Measurements from ENCODE around the gene MDN1.
"Not testable (repeated sequence)": the region's sequence is repeated elsewhere in the genome, so short reads cannot be mapped to it uniquely, and the experiment has no call there.

Gene MDN1

GRCh38 chr6:89745716-89746115 lies 73.9 kb downstream of the MDN1 start:
- POLR2A ChIA-PET, result no interaction called here
- CTCF ChIA-PET, result no interaction called here
- Histone ChIP-seq H3K27ac (ENCODE audit: insufficient read depth in 1 of 2, low read depth in 1 of 2, low read length in 2 of 2, poor library complexity in 1 of 2, severe bottlenecking in 2 of 2) (no peak overlapping the region), H3K9me3 (ENCODE audit: control extremely low read depth in 1 of 5, control insufficient read depth in 4 of 5, insufficient read depth in 2 of 5, low read depth in 1 of 5, low read length in 4 of 5) (no peaks in the 10 kb centered on the region), H3K4me3 (ENCODE audit: control insufficient read depth in 1 of 7, extremely low read depth in 1 of 7, insufficient read depth in 4 of 7, low read depth in 2 of 7, low read length in 6 of 7) (no peak overlapping the region), H3K36me3 (ENCODE audit: control insufficient read depth in 4 of 4, insufficient read depth in 4 of 4, low read length in 3 of 4) (peaks cover 26 to 82% (median 51%) of the 10 kb centered on the region in 4 experiments), H3K4me1 (ENCODE audit: control extremely low read depth in 1 of 4, control insufficient read depth in 4 of 4, insufficient read depth in 4 of 4, low read length in 3 of 4) (no peaks in the 10 kb centered on the region), H3K27me3 (replicated peaks in 2 of 5; ENCODE audit: control insufficient read depth in 4 of 5, insufficient read depth in 5 of 5, low read length in 4 of 5) (no peaks in the 10 kb centered on the region)
- DNase-seq, result no peak
- WGBS (ENCODE audit: insufficient coverage), result no CpG with 5 or more reads among the region's 4 CpGs

GRCh38 chr6:89745096-89745495 lies 74.5 kb downstream of the MDN1 start:
- no peaks in the 10 kb centered on the region for H3K27me3 ChIP-seq (replicated peaks in 2 of 5; ENCODE audit: control insufficient read depth in 4 of 5, insufficient read depth in 5 of 5, low read length in 4 of 5)
- DNase-seq, result no peak
- WGBS (ENCODE audit: insufficient coverage), result no CpG with 5 or more reads among the region's 5 CpGs
- H3K27ac ChIP-seq (ENCODE audit: insufficient read depth in 1 of 2, low read depth in 1 of 2, low read length in 2 of 2, poor library complexity in 1 of 2, severe bottlenecking in 2 of 2), result no peak overlapping the region
- POLR2A ChIA-PET, result no interaction called here
- no peaks in the 10 kb centered on the region for H3K9me3 ChIP-seq (ENCODE audit: control extremely low read depth in 1 of 5, control insufficient read depth in 4 of 5, insufficient read depth in 2 of 5, low read depth in 1 of 5, low read length in 4 of 5)
- CTCF ChIA-PET, result no interaction called here
- H3K4me3 ChIP-seq (ENCODE audit: control insufficient read depth in 1 of 7, extremely low read depth in 1 of 7, insufficient read depth in 4 of 7, low read depth in 2 of 7, low read length in 6 of 7), result no peak overlapping the region
- no peaks in the 10 kb centered on the region for H3K4me1 ChIP-seq (ENCODE audit: control extremely low read depth in 1 of 4, control insufficient read depth in 4 of 4, insufficient read depth in 4 of 4, low read length in 3 of 4)
- peaks cover 25 to 77% (median 50%) of the 10 kb centered on the region in 4 experiments for H3K36me3 ChIP-seq (ENCODE audit: control insufficient read depth in 4 of 4, insufficient read depth in 4 of 4, low read length in 3 of 4)

GRCh38 chr6:89736893-89737292 lies 82.7 kb downstream of the MDN1 start:
- Histone ChIP-seq H3K4me3 (ENCODE audit: control insufficient read depth in 1 of 7, extremely low read depth in 1 of 7, insufficient read depth in 4 of 7, low read depth in 2 of 7, low read length in 6 of 7) (no peak overlapping the region), H3K4me1 (ENCODE audit: control extremely low read depth in 1 of 4, control insufficient read depth in 4 of 4, insufficient read depth in 4 of 4, low read length in 3 of 4) (peaks cover 0 to 5% (median 0%) of the 10 kb centered on the region in 4 experiments), H3K36me3 (ENCODE audit: control insufficient read depth in 4 of 4, insufficient read depth in 4 of 4, low read length in 3 of 4) (peaks cover 17 to 58% (median 38%) of the 10 kb centered on the region in 4 experiments), H3K27ac (ENCODE audit: insufficient read depth in 1 of 2, low read depth in 1 of 2, low read length in 2 of 2, poor library complexity in 1 of 2, severe bottlenecking in 2 of 2) (no peak overlapping the region), H3K27me3 (replicated peaks in 2 of 5; ENCODE audit: control insufficient read depth in 4 of 5, insufficient read depth in 5 of 5, low read length in 4 of 5) (no peaks in the 10 kb centered on the region), H3K9me3 (ENCODE audit: control extremely low read depth in 1 of 5, control insufficient read depth in 4 of 5, insufficient read depth in 2 of 5, low read depth in 1 of 5, low read length in 4 of 5) (no peaks in the 10 kb centered on the region)
- ChIA-PET CTCF (no interaction called here), POLR2A (no interaction called here)
- peak in 2 of 3 donors; percentile 2 to 3 for DNase-seq
- WGBS (ENCODE audit: insufficient coverage), result 89% methylated on average over 2 of the region's 3 CpGs

- ChIA-PET CTCF (interaction anchor here (1.1 kb wide), 1 partner anchor 34 kb away, joined by 3 read pairs; no protein-coding TSS in a partner anchor), POLR2A (no interaction called here)
- DNase-seq, result no peak
- Histone ChIP-seq H3K4me1 (ENCODE audit: control extremely low read depth in 1 of 4, control insufficient read depth in 4 of 4, insufficient read depth in 4 of 4, low read length in 3 of 4) (peaks cover 0 to 5% (median 0%) of the 10 kb centered on the region in 4 experiments), H3K27ac (ENCODE audit: insufficient read depth in 1 of 2, low read depth in 1 of 2, low read length in 2 of 2, poor library complexity in 1 of 2, severe bottlenecking in 2 of 2) (no peak overlapping the region), H3K9me3 (ENCODE audit: control extremely low read depth in 1 of 5, control insufficient read depth in 4 of 5, insufficient read depth in 2 of 5, low read depth in 1 of 5, low read length in 4 of 5) (no peaks in the 10 kb centered on the region), H3K27me3 (replicated peaks in 2 of 5; ENCODE audit: control insufficient read depth in 4 of 5, insufficient read depth in 5 of 5, low read length in 4 of 5) (no peaks in the 10 kb centered on the region), H3K36me3 (ENCODE audit: control insufficient read depth in 4 of 4, insufficient read depth in 4 of 4, low read length in 3 of 4) (peaks cover 27 to 62% (median 44%) of the 10 kb centered on the region in 4 experiments), H3K4me3 (ENCODE audit: control insufficient read depth in 1 of 7, extremely low read depth in 1 of 7, insufficient read depth in 4 of 7, low read depth in 2 of 7, low read length in 6 of 7) (no peak overlapping the region)
These were observed 85.1 kb downstream of the MDN1 start for GRCh38 chr6:89734526-89734925.

- DNase-seq, result no peak
- no peak overlapping the region for H3K4me3 ChIP-seq (ENCODE audit: control insufficient read depth in 1 of 7, extremely low read depth in 1 of 7, insufficient read depth in 4 of 7, low read depth in 2 of 7, low read length in 6 of 7)
- 100% methylated on average over 2 of the region's 3 CpGs for WGBS (ENCODE audit: insufficient coverage)
- CTCF ChIA-PET, result no interaction called here
- H3K9me3 ChIP-seq (ENCODE audit: control extremely low read depth in 1 of 5, control insufficient read depth in 4 of 5, insufficient read depth in 2 of 5, low read depth in 1 of 5, low read length in 4 of 5), result no peaks in the 10 kb centered on the region
- POLR2A ChIA-PET, result no interaction called here
- H3K36me3 ChIP-seq (ENCODE audit: control insufficient read depth in 4 of 4, insufficient read depth in 4 of 4, low read length in 3 of 4), result peaks cover 25 to 68% (median 53%) of the 10 kb centered on the region in 4 experiments
- H3K27me3 ChIP-seq (replicated peaks in 2 of 5; ENCODE audit: control insufficient read depth in 4 of 5, insufficient read depth in 5 of 5, low read length in 4 of 5), result no peaks in the 10 kb centered on the region
- no peak overlapping the region for H3K27ac ChIP-seq (ENCODE audit: insufficient read depth in 1 of 2, low read depth in 1 of 2, low read length in 2 of 2, poor library complexity in 1 of 2, severe bottlenecking in 2 of 2)
- H3K4me1 ChIP-seq (ENCODE audit: control extremely low read depth in 1 of 4, control insufficient read depth in 4 of 4, insufficient read depth in 4 of 4, low read length in 3 of 4), result peaks cover 0 to 5% (median 0%) of the 10 kb centered on the region in 4 experiments
These were observed 87.5 kb downstream of the MDN1 start for GRCh38 chr6:89731924-89732567.

GRCh38 chr6:89731262-89731661 lies 88.3 kb downstream of the MDN1 start:
- CTCF ChIA-PET; H3K4me3 ChIP-seq (ENCODE audit: control insufficient read depth in 1 of 7, extremely low read depth in 1 of 7, insufficient read depth in 4 of 7, low read depth in 2 of 7, low read length in 6 of 7); DNase-seq; H3K27ac ChIP-seq (ENCODE audit: insufficient read depth in 1 of 2, low read depth in 1 of 2, low read length in 2 of 2, poor library complexity in 1 of 2, severe bottlenecking in 2 of 2); H3K9me3 ChIP-seq (ENCODE audit: control extremely low read depth in 1 of 5, control insufficient read depth in 4 of 5, insufficient read depth in 2 of 5, low read depth in 1 of 5, low read length in 4 of 5); POLR2A ChIA-PET; H3K4me1 ChIP-seq (ENCODE audit: control extremely low read depth in 1 of 4, control insufficient read depth in 4 of 4, insufficient read depth in 4 of 4, low read length in 3 of 4); H3K27me3 ChIP-seq (replicated peaks in 2 of 5; ENCODE audit: control insufficient read depth in 4 of 5, insufficient read depth in 5 of 5, low read length in 4 of 5): not testable (repeated sequence)
- 100% methylated on average over 1 of the region's 2 CpGs for WGBS (ENCODE audit: insufficient coverage)
- H3K36me3 ChIP-seq (ENCODE audit: control insufficient read depth in 4 of 4, insufficient read depth in 4 of 4, low read length in 3 of 4), result peaks cover 27 to 69% (median 51%) of the 10 kb centered on the region in 4 experiments

- H3K27me3 ChIP-seq (replicated peaks in 2 of 5; ENCODE audit: control insufficient read depth in 4 of 5, insufficient read depth in 5 of 5, low read length in 4 of 5), result no peaks in the 10 kb centered on the region
- H3K27ac ChIP-seq (ENCODE audit: insufficient read depth in 1 of 2, low read depth in 1 of 2, low read length in 2 of 2, poor library complexity in 1 of 2, severe bottlenecking in 2 of 2), result no peak overlapping the region
- H3K9me3 ChIP-seq (ENCODE audit: control extremely low read depth in 1 of 5, control insufficient read depth in 4 of 5, insufficient read depth in 2 of 5, low read depth in 1 of 5, low read length in 4 of 5), result no peaks in the 10 kb centered on the region
- H3K4me3 ChIP-seq (ENCODE audit: control insufficient read depth in 1 of 7, extremely low read depth in 1 of 7, insufficient read depth in 4 of 7, low read depth in 2 of 7, low read length in 6 of 7), result no peak overlapping the region
- WGBS (ENCODE audit: insufficient coverage), result no CpG with 5 or more reads among the region's 1 CpG
- H3K4me1 ChIP-seq (ENCODE audit: control extremely low read depth in 1 of 4, control insufficient read depth in 4 of 4, insufficient read depth in 4 of 4, low read length in 3 of 4), result no peaks in the 10 kb centered on the region
- ChIA-PET POLR2A (no interaction called here), CTCF (no interaction called here)
- peaks cover 35 to 76% (median 60%) of the 10 kb centered on the region in 4 experiments for H3K36me3 ChIP-seq (ENCODE audit: control insufficient read depth in 4 of 4, insufficient read depth in 4 of 4, low read length in 3 of 4)
- DNase-seq, result no peak
These were observed 89.8 kb downstream of the MDN1 start for GRCh38 chr6:89729818-89730217.

Data from common myeloid progenitor, CD34-positive (primary cell).